ENCODE results near the gene OR52E8. TPM values are rescaled to one million over a fixed set of nuclear protein-coding genes. Genes with fewer than 3 reads are reported as not detected.

OR52E8 gene
- total and polyA plus RNA-seq, 7 experiments from 2014 or later, result not detected

DNA sequence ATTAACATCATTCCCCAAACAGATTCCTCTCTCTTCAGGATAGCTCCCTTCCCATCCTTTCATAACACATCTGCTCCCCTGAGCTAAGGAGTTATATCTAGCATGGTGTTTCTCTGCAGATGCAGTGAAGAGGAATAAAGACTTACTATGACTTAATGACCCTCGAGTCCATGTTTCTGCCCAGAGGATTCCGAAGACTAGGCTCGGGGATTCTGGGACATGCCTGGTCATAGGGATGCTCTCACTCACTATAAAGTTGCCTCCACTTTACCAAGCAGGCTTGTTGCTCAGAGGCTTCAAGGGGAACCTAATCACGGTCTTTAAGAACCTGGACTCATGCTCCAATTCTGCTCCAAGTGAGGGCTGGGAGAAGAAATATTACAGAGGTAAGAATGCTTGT is 22.8 kb upstream of the OR52E8 start, which contains the start of gene OR52E4:
TSS of gene OR52E4 (plus strand) at position 301 of the 400 bp plus-strand sequence. CDS start 3,664 bp downstream, outside the sequence.
- Histone ChIP-seq H3K4me1 (ENCODE audit: control insufficient read depth in 2 of 2, insufficient read depth in 2 of 2, low read length in 2 of 2) (no peaks in the 10 kb centered on the region), H3K27me3 (ENCODE audit: control insufficient read depth in 2 of 2, insufficient read depth in 2 of 2, low read length in 2 of 2) (no peaks in the 10 kb centered on the region), H3K27ac (ENCODE audit: low read depth, low read length) (no peak within 1 kb of the TSS), H3K4me3 (ENCODE audit: low read length) (no peak within 1 kb of the TSS), H3K36me3 (ENCODE audit: control insufficient read depth in 2 of 3, insufficient read depth in 3 of 3, low read length in 3 of 3) (no peaks in the 10 kb centered on the region), H3K9me3 (ENCODE audit: control insufficient read depth in 2 of 3, low read length in 3 of 3) (no peaks in the 10 kb centered on the region)
- POLR2A ChIA-PET, result interaction anchor here (0.6 kb wide), 1 partner anchor 101 kb away, joined by 4 read pairs; no protein-coding TSS in a partner anchor
- Mint-ChIP-seq H3K4me3 (no peak within 1 kb of the TSS), H3K36me3 (no peaks in the 10 kb centered on the region), H3K27me3 (peaks cover 0 to 26% (median 7%) of the 10 kb centered on the region in 5 donors), H3K4me1 (no peaks in the 10 kb centered on the region), H3K9me3 (no peaks in the 10 kb centered on the region), H3K27ac (no peak within 1 kb of the TSS)
- CTCF ChIA-PET, result no interaction called here
- DNase-seq (no peak), ATAC-seq (no peak)
- intact Hi-C loops (cut with micrococcal nuclease), result no loop called here

DNA sequence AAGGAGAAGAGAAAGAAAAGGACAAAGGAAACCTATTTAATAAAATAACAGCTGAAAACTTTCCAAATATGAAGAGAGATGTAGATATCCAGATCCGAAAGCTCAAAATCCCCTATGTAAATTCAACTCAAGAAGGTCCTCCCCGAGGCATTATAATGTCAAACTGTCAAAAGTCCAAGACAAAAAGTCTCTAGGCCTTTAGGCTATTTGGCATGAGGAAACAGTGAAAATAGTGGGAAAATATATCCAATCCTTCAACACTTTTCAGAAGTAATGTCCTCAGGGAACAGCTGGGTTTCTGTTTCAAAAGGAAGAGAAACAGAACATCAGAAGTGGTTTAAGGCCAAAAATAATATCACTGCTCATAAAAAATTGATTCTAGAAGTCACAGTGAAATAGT is 21.1 kb upstream of the OR52E8 start:
- ATAC-seq, result no peak
- H3K4me3 Mint-ChIP-seq, result no peak overlapping the region
- H3K9me3 ChIP-seq (ENCODE audit: control insufficient read depth in 2 of 3, low read length in 3 of 3), result no peaks in the 10 kb centered on the region
- H3K4me3 ChIP-seq (ENCODE audit: low read length), result no peak overlapping the region
- H3K27ac Mint-ChIP-seq, result no peak overlapping the region
- no peaks in the 10 kb centered on the region for H3K36me3 Mint-ChIP-seq
- intact Hi-C loops (cut with micrococcal nuclease), result no loop called here
- peaks cover 0 to 4% (median 0%) of the 10 kb centered on the region in 11 donors for H3K9me3 Mint-ChIP-seq
- no peaks in the 10 kb centered on the region for H3K4me1 Mint-ChIP-seq
- no peaks in the 10 kb centered on the region for H3K4me1 ChIP-seq (ENCODE audit: control insufficient read depth in 2 of 2, insufficient read depth in 2 of 2, low read length in 2 of 2)
- DNase-seq, result no peak
- no peak overlapping the region for H3K27ac ChIP-seq (ENCODE audit: low read depth, low read length)
- POLR2A ChIA-PET, result no interaction called here
- H3K27me3 ChIP-seq (ENCODE audit: control insufficient read depth in 2 of 2, insufficient read depth in 2 of 2, low read length in 2 of 2), result no peaks in the 10 kb centered on the region
- CTCF ChIA-PET, result no interaction called here
- H3K27me3 Mint-ChIP-seq, result peaks cover 0 to 18% (median 5%) of the 10 kb centered on the region in 5 donors
- no peaks in the 10 kb centered on the region for H3K36me3 ChIP-seq (ENCODE audit: control insufficient read depth in 2 of 3, insufficient read depth in 3 of 3, low read length in 3 of 3)

DNA sequence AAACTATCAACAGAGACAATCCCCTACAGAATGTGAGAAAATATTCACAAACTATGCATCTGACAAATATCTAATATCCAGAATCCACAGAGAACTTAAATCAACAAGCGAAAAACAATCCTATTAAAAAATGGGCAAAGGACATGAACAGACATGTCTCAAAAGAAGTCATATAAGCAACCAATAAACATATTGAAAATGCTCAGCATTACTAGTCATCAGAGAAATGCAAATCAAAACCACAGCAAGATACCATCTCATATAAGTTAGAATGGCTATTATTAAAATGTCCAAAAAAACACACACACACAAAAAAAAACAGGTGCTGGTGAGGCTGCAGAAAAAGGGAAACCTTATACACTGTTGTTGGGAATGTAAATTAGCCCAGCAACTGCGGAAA is 8.3 kb upstream of the OR52E8 start:
- H3K4me1 ChIP-seq (ENCODE audit: control insufficient read depth in 2 of 2, insufficient read depth in 2 of 2, low read length in 2 of 2), result no peaks in the 10 kb centered on the region
- intact Hi-C loops (cut with micrococcal nuclease), result no loop called here
- no peaks in the 10 kb centered on the region for H3K27me3 ChIP-seq (ENCODE audit: control insufficient read depth in 2 of 2, insufficient read depth in 2 of 2, low read length in 2 of 2)
- peaks cover 0 to 11% (median 3%) of the 10 kb centered on the region in 11 donors for H3K9me3 Mint-ChIP-seq
- CTCF ChIA-PET, result no interaction called here
- H3K36me3 Mint-ChIP-seq, result no peaks in the 10 kb centered on the region
- POLR2A ChIA-PET, result no interaction called here
- DNase-seq, result no peak
- no peaks in the 10 kb centered on the region for H3K36me3 ChIP-seq (ENCODE audit: control insufficient read depth in 2 of 3, insufficient read depth in 3 of 3, low read length in 3 of 3)
- no peak overlapping the region for H3K4me3 ChIP-seq (ENCODE audit: low read length)
- H3K4me1 Mint-ChIP-seq, result no peaks in the 10 kb centered on the region
- H3K4me3 Mint-ChIP-seq, result no peak overlapping the region
- ATAC-seq, result no peak
- no peaks in the 10 kb centered on the region for H3K9me3 ChIP-seq (ENCODE audit: control insufficient read depth in 2 of 3, low read length in 3 of 3)
- H3K27ac Mint-ChIP-seq, result no peak overlapping the region
- no peak overlapping the region for H3K27ac ChIP-seq (ENCODE audit: low read depth, low read length)
- H3K27me3 Mint-ChIP-seq, result peaks cover 2 to 46% (median 28%) of the 10 kb centered on the region in 5 donors

DNA sequence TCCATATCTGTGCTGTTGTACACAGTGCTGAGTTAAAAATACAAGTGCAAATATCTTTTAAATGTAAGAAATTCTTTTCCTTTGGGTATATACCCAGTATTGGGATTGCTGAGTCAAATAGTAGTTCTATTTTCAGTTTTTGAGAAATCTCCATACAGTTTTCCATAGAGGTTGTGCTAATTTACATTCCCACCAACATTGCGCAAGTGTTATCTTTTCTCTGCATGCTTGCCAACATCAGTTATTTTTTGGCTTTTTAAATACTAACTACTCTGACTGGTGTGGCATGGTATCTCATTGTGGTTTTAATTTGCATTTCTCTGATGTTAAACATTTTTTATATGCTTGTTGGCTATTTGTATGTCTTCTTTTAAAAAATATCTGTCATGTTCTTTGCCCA is 6.5 kb downstream of the OR52E8 start:
- intact Hi-C loops (cut with micrococcal nuclease), result no loop called here
- ChIA-PET CTCF (no interaction called here), POLR2A (no interaction called here)
- no peak overlapping the region for H3K27ac ChIP-seq (ENCODE audit: low read depth, low read length)
- no peak for DNase-seq
- no peak overlapping the region for H3K27ac Mint-ChIP-seq
- no peaks in the 10 kb centered on the region for H3K4me1 ChIP-seq (ENCODE audit: control insufficient read depth in 2 of 2, insufficient read depth in 2 of 2, low read length in 2 of 2)
- no peaks in the 10 kb centered on the region for H3K36me3 Mint-ChIP-seq
- no peak overlapping the region for H3K4me3 ChIP-seq (ENCODE audit: low read length)
- no peak for ATAC-seq
- H3K4me3 Mint-ChIP-seq, result no peak overlapping the region
- no peaks in the 10 kb centered on the region for H3K4me1 Mint-ChIP-seq
- peaks cover 0 to 4% of the 10 kb centered on the region in 2 donors for H3K27me3 ChIP-seq (ENCODE audit: control insufficient read depth in 2 of 2, insufficient read depth in 2 of 2, low read length in 2 of 2)
- H3K9me3 ChIP-seq (ENCODE audit: control insufficient read depth in 2 of 3, low read length in 3 of 3), result no peaks in the 10 kb centered on the region
- H3K27me3 Mint-ChIP-seq, result peaks cover 8 to 33% (median 23%) of the 10 kb centered on the region in 5 donors
- no peaks in the 10 kb centered on the region for H3K36me3 ChIP-seq (ENCODE audit: control insufficient read depth in 2 of 3, insufficient read depth in 3 of 3, low read length in 3 of 3)
- H3K9me3 Mint-ChIP-seq, result peaks cover 0 to 7% (median 0%) of the 10 kb centered on the region in 11 donors

DNA sequence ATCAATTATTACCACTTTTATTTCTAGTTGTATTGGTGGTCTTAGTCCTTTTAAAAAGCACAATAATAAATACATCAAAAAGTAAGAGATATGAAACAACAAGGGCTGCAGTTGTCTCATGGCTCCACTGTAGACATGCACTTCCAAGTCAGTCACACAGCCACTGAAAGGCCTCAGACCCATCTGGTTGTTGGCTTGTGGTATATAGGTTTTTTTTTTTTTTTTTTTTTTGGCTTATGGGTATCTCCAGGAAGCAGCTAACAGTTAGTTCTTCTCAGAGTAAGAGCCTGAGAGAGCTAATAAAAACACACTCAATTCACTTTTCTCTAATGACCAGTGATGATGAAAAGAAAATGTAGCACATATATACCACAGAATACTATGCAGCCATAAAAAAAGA is 9.8 kb downstream of the OR52E8 start:
- Mint-ChIP-seq H3K4me3 (no peak overlapping the region), H3K36me3 (no peaks in the 10 kb centered on the region), H3K27ac (no peak overlapping the region), H3K9me3 (peaks cover 0 to 2% (median 0%) of the 10 kb centered on the region in 11 donors), H3K27me3 (peaks cover under 1 to 10% (median 4%) of the 10 kb centered on the region in 5 donors), H3K4me1 (no peaks in the 10 kb centered on the region)
- ChIA-PET POLR2A (no interaction called here), CTCF (no interaction called here)
- Histone ChIP-seq H3K27me3 (ENCODE audit: control insufficient read depth in 2 of 2, insufficient read depth in 2 of 2, low read length in 2 of 2) (no peaks in the 10 kb centered on the region), H3K27ac (ENCODE audit: low read depth, low read length) (no peak overlapping the region), H3K9me3 (ENCODE audit: control insufficient read depth in 2 of 3, low read length in 3 of 3) (no peaks in the 10 kb centered on the region), H3K4me1 (ENCODE audit: control insufficient read depth in 2 of 2, insufficient read depth in 2 of 2, low read length in 2 of 2) (no peaks in the 10 kb centered on the region), H3K4me3 (ENCODE audit: low read length) (no peak overlapping the region), H3K36me3 (ENCODE audit: control insufficient read depth in 2 of 3, insufficient read depth in 3 of 3, low read length in 3 of 3) (no peaks in the 10 kb centered on the region)
- intact Hi-C loops (cut with micrococcal nuclease), result no loop called here
- DNase-seq (no peak), ATAC-seq (no peak)

DNA sequence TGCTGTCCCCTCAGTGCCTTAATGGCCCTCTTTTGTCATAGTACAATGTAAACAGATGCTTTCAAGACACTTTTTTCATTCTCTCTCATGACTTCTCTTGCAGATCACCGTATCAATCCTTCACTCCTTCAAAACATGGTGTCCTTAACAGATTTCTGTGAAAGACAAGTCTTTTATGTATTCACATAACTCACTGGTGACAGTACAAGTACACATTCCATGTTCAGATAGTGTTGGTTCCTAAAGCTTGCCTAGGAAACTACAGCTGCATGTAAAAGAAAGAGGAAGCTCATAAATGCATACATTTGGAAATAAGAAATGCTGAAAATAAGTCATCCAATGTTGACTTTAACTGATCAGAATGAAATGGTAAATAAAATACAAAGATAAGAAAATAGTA is 10.8 kb downstream of the OR52E8 start:
- no peaks in the 10 kb centered on the region for H3K27me3 ChIP-seq (ENCODE audit: control insufficient read depth in 2 of 2, insufficient read depth in 2 of 2, low read length in 2 of 2)
- ChIA-PET POLR2A (no interaction called here), CTCF (no interaction called here)
- Mint-ChIP-seq H3K36me3 (no peaks in the 10 kb centered on the region), H3K9me3 (no peaks in the 10 kb centered on the region), H3K4me1 (no peaks in the 10 kb centered on the region), H3K4me3 (no peak overlapping the region), H3K27me3 (peaks cover 0 to 10% (median 2%) of the 10 kb centered on the region in 5 donors), H3K27ac (no peak overlapping the region)
- no peak for DNase-seq
- H3K36me3 ChIP-seq (ENCODE audit: control insufficient read depth in 2 of 3, insufficient read depth in 3 of 3, low read length in 3 of 3), result no peaks in the 10 kb centered on the region
- no peak overlapping the region for H3K4me3 ChIP-seq (ENCODE audit: low read length)
- no peak overlapping the region for H3K27ac ChIP-seq (ENCODE audit: low read depth, low read length)
- ATAC-seq, result no peak
- intact Hi-C loops (cut with micrococcal nuclease), result no loop called here
- H3K4me1 ChIP-seq (ENCODE audit: control insufficient read depth in 2 of 2, insufficient read depth in 2 of 2, low read length in 2 of 2), result no peaks in the 10 kb centered on the region
- no peaks in the 10 kb centered on the region for H3K9me3 ChIP-seq (ENCODE audit: control insufficient read depth in 2 of 3, low read length in 3 of 3)

DNA sequence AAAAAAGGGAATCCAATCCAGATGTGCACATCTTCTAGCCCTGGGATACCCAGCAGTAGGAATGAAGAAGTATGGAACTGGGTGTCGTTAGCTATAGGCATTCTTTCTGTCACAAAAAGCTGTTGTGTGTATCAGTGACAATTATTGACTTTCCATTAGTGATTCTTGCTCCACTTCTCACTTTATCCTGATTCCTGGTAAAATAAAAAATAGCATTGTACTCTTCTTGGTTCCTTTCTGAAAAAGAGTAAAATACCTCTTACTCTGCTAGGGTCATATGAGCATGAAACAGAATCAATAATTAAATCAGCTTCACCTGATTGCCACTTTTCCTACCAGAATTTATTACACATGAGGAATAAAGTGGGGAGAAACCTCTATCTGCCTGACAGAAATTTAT is 15.7 kb downstream of the OR52E8 start, which contains the start of gene OR52E6:
TSS of gene OR52E6 (minus strand) at position 101 of the 400 bp plus-strand sequence. CDS start at position 101, 0 bp downstream.
- Histone ChIP-seq H3K27ac (ENCODE audit: low read depth, low read length) (no peak within 1 kb of the TSS), H3K4me1 (ENCODE audit: control insufficient read depth in 2 of 2, insufficient read depth in 2 of 2, low read length in 2 of 2) (no peaks in the 10 kb centered on the region), H3K4me3 (ENCODE audit: low read length) (no peak within 1 kb of the TSS), H3K27me3 (ENCODE audit: control insufficient read depth in 2 of 2, insufficient read depth in 2 of 2, low read length in 2 of 2) (no peaks in the 10 kb centered on the region), H3K36me3 (ENCODE audit: control insufficient read depth in 2 of 3, insufficient read depth in 3 of 3, low read length in 3 of 3) (no peaks in the 10 kb centered on the region), H3K9me3 (ENCODE audit: control insufficient read depth in 2 of 3, low read length in 3 of 3) (no peaks in the 10 kb centered on the region)
- DNase-seq, result no peak
- Mint-ChIP-seq H3K36me3 (no peaks in the 10 kb centered on the region), H3K4me1 (no peaks in the 10 kb centered on the region), H3K4me3 (no peak within 1 kb of the TSS), H3K9me3 (peaks cover 0 to 13% (median 0%) of the 10 kb centered on the region in 11 donors), H3K27ac (no peak within 1 kb of the TSS), H3K27me3 (peaks cover 2 to 46% (median 34%) of the 10 kb centered on the region in 5 donors)
- intact Hi-C loops (cut with micrococcal nuclease), result no loop called here
- CTCF ChIA-PET, result no interaction called here
- POLR2A ChIA-PET, result no interaction called here
- ATAC-seq, result no peak
